HCT116 (cell line): ENCODE measurements around the gene ARHGAP10. TPM values are rescaled to one million over a fixed set of nuclear protein-coding genes. Genes with fewer than 3 reads are reported as not detected.

Experiments used
- ATAC-seq: fragments of 200-7000 bp; cut with Tn5 transposase; 2 replicates; pipeline ENCODE4 v1.9.1; 2020; ENCODE audit warnings: mild to moderate bottlenecking, moderate library complexity
- BruUV-seq: library from RNA; stranded (reverse); fragments of 400-500 nt; replicated peaks from 2 replicates; lab custom pipeline; 2021; lab: Mats Ljungman, UMichigan
- CTCF ChIA-PET: fragments of 300-600 bp; sonication (Branson Sonifier 250); formaldehyde crosslinking; loops from one replicate; lab custom pipeline; 2021; ENCODE audit warnings: antibody characterized with exemption; lab: Charles Lee
- POLR2A ChIA-PET: fragments of 300-600, 350-600 bp; sonication (Branson Sonifier 250); formaldehyde crosslinking; loops from one replicate; lab custom pipeline; 2021; ENCODE audit warnings: antibody characterized with exemption; lab: Charles Lee
- RAD21 ChIA-PET, 2 experiments: fragments of 300-600 bp; sonication (Branson Sonifier 250); formaldehyde crosslinking; loops; one replicate each; lab custom pipeline; 2023; ENCODE audit warnings: low total read pairs in 2 of 2; ENCODE audit not compliant: uncharacterized antibody in 2 of 2, unreplicated experiment in 2 of 2, low non-redundant PET in 1 of 2; lab: Charles Lee
- DNase-seq: peaks from one replicate; pipeline ENCODE4 v3.0.0-alpha.2; 2010; ENCODE audit warnings: low read depth, low spot score
- H2AFZ ChIP-seq: fragments of 200-600 bp; shearing (Covaris generic), sonication (generic); 2 replicates; pipeline ENCODE4 v1.6.1; 2017; ENCODE audit warnings: low read depth, mixed run types, mixed read lengths, antibody characterized with exemption, low read length; ENCODE audit not compliant: poor library complexity, severe bottlenecking
- H3K27ac ChIP-seq: 2 replicates; pipeline ENCODE4 v1.5.1; 2012; ENCODE audit warnings: low read depth, low read length
- H3K27me3 ChIP-seq: fragments of 200-600 bp; sonication (generic); 2 replicates; pipeline ENCODE4 v1.6.1; 2016; ENCODE audit warnings: mixed run types, low read length, mixed read lengths; ENCODE audit not compliant: insufficient read depth
- H3K36me3 ChIP-seq, 2 experiments: fragments of 200-500 bp in 1 of 2; fragments of 200-600 bp in 1 of 2; sonication (Bioruptor generic) in 1 of 2; sonication (generic) in 1 of 2; 2 replicates each; pipeline versions ENCODE4 v1.5.1 to v1.6.1; 2014 to 2016; ENCODE audit warnings: low read length in 2 of 2, inconsistent platforms in 1 of 2, mixed read lengths in 1 of 2, mixed run types in 1 of 2; ENCODE audit not compliant: insufficient read depth in 2 of 2, control insufficient read depth in 1 of 2
- H3K4me1 ChIP-seq, 2 experiments: fragments of 200-600 bp in 1 of 2; sonication (generic) in 1 of 2; 2 replicates each; pipeline versions ENCODE4 v1.5.1 to v1.6.1; 2012 to 2017; ENCODE audit warnings: low read length in 2 of 2, inconsistent platforms in 1 of 2, mild to moderate bottlenecking in 1 of 2, mixed read lengths in 1 of 2, mixed run types in 1 of 2, moderate library complexity in 1 of 2; ENCODE audit not compliant: insufficient read depth in 2 of 2, control insufficient read depth in 1 of 2
- H3K4me2 ChIP-seq: fragments of 200-600 bp; sonication (generic); 2 replicates; pipeline ENCODE4 v1.6.1; 2017; ENCODE audit warnings: mixed run types, low read length, mixed read lengths
- H3K4me3 ChIP-seq, 2 experiments: fragments of 200-600 bp in 1 of 2; sonication (generic) in 1 of 2; replicated peaks in 1 of 2; 2 replicates each; pipeline ENCODE4 v1.5.1; 2011 to 2016; ENCODE audit warnings: low read length in 2 of 2, control low read depth in 1 of 2, low read depth in 1 of 2, mild to moderate bottlenecking in 1 of 2, mixed read lengths in 1 of 2, mixed run types in 1 of 2
- H3K79me2 ChIP-seq: fragments of 200-600 bp; sonication (generic); 2 replicates; pipeline ENCODE4 v1.6.1; 2017; ENCODE audit warnings: mild to moderate bottlenecking, mixed run types, low read length, moderate library complexity, mixed read lengths; ENCODE audit not compliant: insufficient read depth
- H3K9ac ChIP-seq: fragments of 200-600 bp; sonication (generic); 2 replicates; pipeline ENCODE4 v1.6.1; 2016; ENCODE audit warnings: low read length, mixed read lengths
- H3K9me2 ChIP-seq: fragments of 200-600 bp; sonication (generic), shearing (Covaris generic); 2 replicates; pipeline ENCODE4 v1.6.1; 2017; ENCODE audit warnings: mixed run types, mild to moderate bottlenecking, moderate library complexity; ENCODE audit not compliant: insufficient read depth
- H3K9me3 ChIP-seq, 2 experiments: fragments of 200-500 bp in 1 of 2; fragments of 200-600 bp in 1 of 2; sonication (Bioruptor generic) in 1 of 2; sonication (generic) in 1 of 2; 2 replicates each; pipeline ENCODE4 v1.6.1; 2014 to 2017; ENCODE audit warnings: low read length in 2 of 2, mixed read lengths in 2 of 2, inconsistent platforms in 1 of 2, low read depth in 1 of 2, mild to moderate bottlenecking in 1 of 2, mixed run types in 1 of 2, moderate library complexity in 1 of 2; ENCODE audit not compliant: control insufficient read depth in 1 of 2, insufficient read depth in 1 of 2
- H4K20me1 ChIP-seq: fragments of 200-600 bp; sonication (generic), shearing (Covaris generic); 2 replicates; pipeline ENCODE4 v1.6.1; 2017; ENCODE audit warnings: mixed run types, mild to moderate bottlenecking, moderate library complexity; ENCODE audit not compliant: insufficient read depth
- CBX3 ChIP-seq: IDR thresholded peaks from 2 replicates; pipeline ENCODE4 v1.6.1; 2012; ENCODE audit warnings: low read depth
- CEBPB ChIP-seq: IDR thresholded peaks from 2 replicates; pipeline ENCODE4 v1.6.1; 2012; ENCODE audit warnings: low read depth
- EGR1 ChIP-seq: IDR thresholded peaks from 2 replicates; pipeline ENCODE4 v1.6.1; 2012; ENCODE audit warnings: low read depth
- ELF1 ChIP-seq: IDR thresholded peaks from 2 replicates; pipeline ENCODE4 v1.6.1; 2012; ENCODE audit warnings: low read depth, borderline replicate concordance
- FOSL1 ChIP-seq: IDR thresholded peaks from 2 replicates; pipeline ENCODE4 v1.6.1; 2012; ENCODE audit warnings: low read depth
- JUND ChIP-seq: IDR thresholded peaks from 2 replicates; pipeline ENCODE4 v1.6.1; 2012
- SIN3A ChIP-seq: IDR thresholded peaks from 2 replicates; pipeline ENCODE4 v1.6.1; 2012; ENCODE audit warnings: low read depth
- ZFX ChIP-seq: fragments of 450-650 bp; IDR thresholded peaks from 2 replicates; pipeline ENCODE4 v1.6.1; 2017
- intact Hi-C: fragments of 100-400 bp; cut with micrococcal nuclease; formaldehyde crosslinking; loops from 2 replicates; pipeline ENCODE4 v1.10.0; 2022
- total RNA-seq: library from RNA; stranded (reverse); gene quantifications from one replicate; pipeline ENCODE4 v1.2.1, GENCODE V29; 2021; ENCODE audit not compliant: unreplicated experiment
- TF ChIP-seq, protein P1 (sequence below): IDR thresholded peaks from 2 replicates; pipeline ENCODE4 v1.6.1; 2012
- TF ChIP-seq, protein P2 (sequence below): IDR thresholded peaks from 2 replicates; pipeline ENCODE4 v1.6.1; 2011; ENCODE audit warnings: mild to moderate bottlenecking, low read length, moderate library complexity; ENCODE audit not compliant: insufficient replicate concordance; ENCODE audit errors: extremely low read depth
- TF ChIP-seq, protein P3 (sequence below), 3 experiments: fragments of 200-600 bp in 1 of 3; sonication (generic) in 1 of 3; IDR thresholded peaks in 2 of 3; conservative IDR thresholded peaks in 1 of 3; 2 replicates each; pipeline ENCODE4 v1.5.1; 2012 to 2017; ENCODE audit warnings: low read depth in 2 of 3, low read length in 2 of 3, antibody characterized with exemption in 1 of 3, borderline replicate concordance in 1 of 3, control low read depth in 1 of 3, mild to moderate bottlenecking in 1 of 3, mixed read lengths in 1 of 3, mixed run types in 1 of 3, moderate library complexity in 1 of 3; ENCODE audit not compliant: insufficient read depth in 1 of 3

ARHGAP10 gene
- total RNA-seq, 1 experiment from 2014 or later, result 24.7 TPM

DNA sequence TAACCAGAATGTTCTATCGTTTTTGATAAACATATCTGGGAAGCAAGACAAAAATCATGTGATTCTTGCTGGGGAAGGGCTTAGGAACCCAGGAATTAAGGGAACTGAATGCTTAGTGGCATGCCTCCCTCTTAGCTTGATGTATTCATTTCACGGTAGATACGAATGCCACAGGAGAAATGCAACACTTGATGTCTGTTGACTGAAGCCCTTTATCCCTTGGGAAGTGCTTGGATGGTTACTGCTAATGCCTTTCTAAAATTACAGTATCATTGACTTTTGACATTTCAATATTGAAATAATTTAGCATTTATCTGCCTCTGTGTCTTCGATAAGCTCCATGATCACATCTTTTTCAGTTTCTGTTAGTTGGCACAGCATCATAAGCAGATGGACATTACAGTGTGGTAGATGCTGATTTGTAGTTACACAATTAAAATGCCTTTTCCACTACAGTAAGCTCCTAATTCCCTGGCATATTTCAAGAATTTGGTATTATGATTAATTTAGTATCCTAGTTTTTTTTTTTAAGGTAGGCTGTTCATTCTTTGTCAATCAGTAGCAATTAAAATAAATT, 226.7 kb downstream of the ARHGAP10 start (continued):
- TF ChIP-seq, protein P1, sequence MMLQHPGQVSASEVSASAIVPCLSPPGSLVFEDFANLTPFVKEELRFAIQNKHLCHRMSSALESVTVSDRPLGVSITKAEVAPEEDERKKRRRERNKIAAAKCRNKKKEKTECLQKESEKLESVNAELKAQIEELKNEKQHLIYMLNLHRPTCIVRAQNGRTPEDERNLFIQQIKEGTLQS, result no peak
- no peak for TF ChIP-seq CEBPB

DNA sequence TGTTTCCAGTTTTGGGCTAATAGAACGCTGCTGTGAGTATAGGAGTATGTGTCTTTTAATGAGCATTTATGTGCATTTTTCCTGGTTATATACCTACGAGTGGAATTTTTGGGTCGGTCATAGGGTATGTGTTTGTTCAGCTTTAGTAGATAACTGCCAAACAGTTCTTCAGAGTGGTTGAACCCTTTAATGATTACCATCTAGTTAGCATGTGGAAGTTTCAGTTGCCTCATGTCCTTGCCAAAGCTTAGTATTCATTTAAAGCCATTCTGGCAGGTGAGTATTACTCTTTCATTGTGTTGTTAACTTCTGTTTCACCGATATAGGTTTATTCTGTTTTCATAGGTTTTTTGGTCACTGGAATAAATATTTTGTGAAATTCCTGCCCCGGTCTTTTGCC, 229.1 kb downstream of the ARHGAP10 start:
- H3K4me2 ChIP-seq, result no peak overlapping the region
- no peak overlapping the region for H2AFZ ChIP-seq
- H3K79me2 ChIP-seq, result no peaks in the 10 kb centered on the region
- no peak overlapping the region for H3K9ac ChIP-seq
- ChIA-PET RAD21 (no interaction called here), POLR2A (no interaction called here), CTCF (no interaction called here)
- H3K9me2 ChIP-seq, result no peaks in the 10 kb centered on the region
- no peaks in the 10 kb centered on the region for H3K27me3 ChIP-seq
- no peak for ATAC-seq
- TF ChIP-seq CBX3 (no peak), ELF1 (no peak), ZFX (no peak), EGR1 (no peak), FOSL1 (no peak), SIN3A (no peak), CEBPB (no peak), JUND (no peak)
- TF ChIP-seq, protein P1, result no peak
- TF ChIP-seq, protein P2, sequence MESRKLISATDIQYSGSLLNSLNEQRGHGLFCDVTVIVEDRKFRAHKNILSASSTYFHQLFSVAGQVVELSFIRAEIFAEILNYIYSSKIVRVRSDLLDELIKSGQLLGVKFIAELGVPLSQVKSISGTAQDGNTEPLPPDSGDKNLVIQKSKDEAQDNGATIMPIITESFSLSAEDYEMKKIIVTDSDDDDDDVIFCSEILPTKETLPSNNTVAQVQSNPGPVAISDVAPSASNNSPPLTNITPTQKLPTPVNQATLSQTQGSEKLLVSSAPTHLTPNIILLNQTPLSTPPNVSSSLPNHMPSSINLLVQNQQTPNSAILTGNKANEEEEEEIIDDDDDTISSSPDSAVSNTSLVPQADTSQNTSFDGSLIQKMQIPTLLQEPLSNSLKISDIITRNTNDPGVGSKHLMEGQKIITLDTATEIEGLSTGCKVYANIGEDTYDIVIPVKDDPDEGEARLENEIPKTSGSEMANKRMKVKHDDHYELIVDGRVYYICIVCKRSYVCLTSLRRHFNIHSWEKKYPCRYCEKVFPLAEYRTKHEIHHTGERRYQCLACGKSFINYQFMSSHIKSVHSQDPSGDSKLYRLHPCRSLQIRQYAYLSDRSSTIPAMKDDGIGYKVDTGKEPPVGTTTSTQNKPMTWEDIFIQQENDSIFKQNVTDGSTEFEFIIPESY, result no peak
- TF ChIP-seq, protein P3, sequence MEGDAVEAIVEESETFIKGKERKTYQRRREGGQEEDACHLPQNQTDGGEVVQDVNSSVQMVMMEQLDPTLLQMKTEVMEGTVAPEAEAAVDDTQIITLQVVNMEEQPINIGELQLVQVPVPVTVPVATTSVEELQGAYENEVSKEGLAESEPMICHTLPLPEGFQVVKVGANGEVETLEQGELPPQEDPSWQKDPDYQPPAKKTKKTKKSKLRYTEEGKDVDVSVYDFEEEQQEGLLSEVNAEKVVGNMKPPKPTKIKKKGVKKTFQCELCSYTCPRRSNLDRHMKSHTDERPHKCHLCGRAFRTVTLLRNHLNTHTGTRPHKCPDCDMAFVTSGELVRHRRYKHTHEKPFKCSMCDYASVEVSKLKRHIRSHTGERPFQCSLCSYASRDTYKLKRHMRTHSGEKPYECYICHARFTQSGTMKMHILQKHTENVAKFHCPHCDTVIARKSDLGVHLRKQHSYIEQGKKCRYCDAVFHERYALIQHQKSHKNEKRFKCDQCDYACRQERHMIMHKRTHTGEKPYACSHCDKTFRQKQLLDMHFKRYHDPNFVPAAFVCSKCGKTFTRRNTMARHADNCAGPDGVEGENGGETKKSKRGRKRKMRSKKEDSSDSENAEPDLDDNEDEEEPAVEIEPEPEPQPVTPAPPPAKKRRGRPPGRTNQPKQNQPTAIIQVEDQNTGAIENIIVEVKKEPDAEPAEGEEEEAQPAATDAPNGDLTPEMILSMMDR (IDR thresholded peaks at IDR 0.05 in 2 of 3, conservative IDR thresholded peaks at IDR 0.05 in 1 of 3; ENCODE audit: borderline replicate concordance in 1 of 3, insufficient read depth in 1 of 3, low read depth in 2 of 3, low read length in 2 of 3), result no peak
- no peaks in the 10 kb centered on the region; the same call in 1 of the 2 replicates for H4K20me1 ChIP-seq
- intact Hi-C loops, result no loop called here
- H3K4me1 ChIP-seq, result no peaks in the 10 kb centered on the region
- no peak for DNase-seq
- no peaks in the 10 kb centered on the region for H3K36me3 ChIP-seq
- H3K27ac ChIP-seq, result no peak overlapping the region
- no TSS peak for BruUV-seq
- no peak overlapping the region for H3K4me3 ChIP-seq
- no peaks in the 10 kb centered on the region for H3K9me3 ChIP-seq
